Measurements from ENCODE around the gene SORT1.

The SORT1 gene

DNA sequence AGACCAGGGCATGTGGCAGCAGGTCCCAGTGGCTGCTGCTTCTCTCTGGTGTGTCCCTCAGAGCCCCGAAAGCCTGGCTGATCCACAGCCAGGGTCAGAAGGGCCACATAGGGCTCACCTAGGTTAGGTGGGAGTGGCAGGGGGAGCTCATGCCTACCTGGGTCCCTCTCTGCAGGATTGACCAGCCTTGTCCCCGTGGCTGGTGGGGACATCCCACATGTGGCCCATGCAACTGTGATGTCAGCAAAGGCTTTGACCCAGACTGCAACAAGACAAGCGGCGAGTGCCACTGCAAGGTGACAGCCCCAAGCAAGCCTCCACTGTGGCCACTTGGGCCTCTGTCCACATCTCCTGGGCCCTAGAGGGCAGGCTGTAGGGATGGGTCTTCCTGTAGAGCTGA is 132.7 kb downstream of the SORT1 start:
- Histone ChIP-seq H3K9me3 (no peaks in the 10 kb centered on the region), H3K36me3 (no peaks in the 10 kb centered on the region), H3K27me3 (peaks cover 10% of the 10 kb centered on the region), H3K4me1 (ENCODE audit: control insufficient read depth in 1 of 2, insufficient read depth in 1 of 2, low read depth in 1 of 2, low read length in 1 of 2) (peaks cover 0 to 5% of the 10 kb centered on the region in 2 experiments), H3K4me3 (ENCODE audit: low read depth in 1 of 2, low read length in 1 of 2) (no peak overlapping the region), H3K27ac (no peak overlapping the region)
- TF ChIP-seq, protein P1, sequence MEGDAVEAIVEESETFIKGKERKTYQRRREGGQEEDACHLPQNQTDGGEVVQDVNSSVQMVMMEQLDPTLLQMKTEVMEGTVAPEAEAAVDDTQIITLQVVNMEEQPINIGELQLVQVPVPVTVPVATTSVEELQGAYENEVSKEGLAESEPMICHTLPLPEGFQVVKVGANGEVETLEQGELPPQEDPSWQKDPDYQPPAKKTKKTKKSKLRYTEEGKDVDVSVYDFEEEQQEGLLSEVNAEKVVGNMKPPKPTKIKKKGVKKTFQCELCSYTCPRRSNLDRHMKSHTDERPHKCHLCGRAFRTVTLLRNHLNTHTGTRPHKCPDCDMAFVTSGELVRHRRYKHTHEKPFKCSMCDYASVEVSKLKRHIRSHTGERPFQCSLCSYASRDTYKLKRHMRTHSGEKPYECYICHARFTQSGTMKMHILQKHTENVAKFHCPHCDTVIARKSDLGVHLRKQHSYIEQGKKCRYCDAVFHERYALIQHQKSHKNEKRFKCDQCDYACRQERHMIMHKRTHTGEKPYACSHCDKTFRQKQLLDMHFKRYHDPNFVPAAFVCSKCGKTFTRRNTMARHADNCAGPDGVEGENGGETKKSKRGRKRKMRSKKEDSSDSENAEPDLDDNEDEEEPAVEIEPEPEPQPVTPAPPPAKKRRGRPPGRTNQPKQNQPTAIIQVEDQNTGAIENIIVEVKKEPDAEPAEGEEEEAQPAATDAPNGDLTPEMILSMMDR (IDR thresholded peaks at IDR 0.05): no peak

DNA sequence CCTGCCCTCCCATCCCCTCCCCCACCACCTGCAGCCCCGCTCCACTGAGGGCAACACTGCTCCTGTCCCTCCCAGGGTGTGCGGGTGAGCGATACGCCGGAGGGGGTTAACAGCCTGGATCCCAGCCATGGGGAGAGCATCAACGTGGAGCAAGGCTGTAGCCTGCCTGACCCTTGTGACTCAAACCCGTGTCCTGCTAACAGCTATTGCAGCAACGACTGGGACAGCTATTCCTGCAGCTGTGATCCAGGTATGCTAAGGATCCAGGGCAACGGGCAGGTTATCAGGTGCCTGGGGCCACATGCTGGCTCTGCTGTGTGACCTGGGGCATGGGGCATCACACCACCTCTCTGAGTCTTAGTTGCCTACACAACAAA is 133.4 kb downstream of the SORT1 start:
- H3K4me3 ChIP-seq (ENCODE audit: low read depth in 1 of 2, low read length in 1 of 2): no peak overlapping the region
- H3K9me3 ChIP-seq: no peaks in the 10 kb centered on the region
- H3K27me3 ChIP-seq: peaks cover 10% of the 10 kb centered on the region
- no peaks in the 10 kb centered on the region for H3K36me3 ChIP-seq
- TF ChIP-seq, protein P1 (IDR thresholded peaks at IDR 0.05): no peak
- peaks cover 0 to 5% of the 10 kb centered on the region in 2 experiments for H3K4me1 ChIP-seq (ENCODE audit: control insufficient read depth in 1 of 2, insufficient read depth in 1 of 2, low read depth in 1 of 2, low read length in 1 of 2)
- H3K27ac ChIP-seq: no peak overlapping the region

DNA sequence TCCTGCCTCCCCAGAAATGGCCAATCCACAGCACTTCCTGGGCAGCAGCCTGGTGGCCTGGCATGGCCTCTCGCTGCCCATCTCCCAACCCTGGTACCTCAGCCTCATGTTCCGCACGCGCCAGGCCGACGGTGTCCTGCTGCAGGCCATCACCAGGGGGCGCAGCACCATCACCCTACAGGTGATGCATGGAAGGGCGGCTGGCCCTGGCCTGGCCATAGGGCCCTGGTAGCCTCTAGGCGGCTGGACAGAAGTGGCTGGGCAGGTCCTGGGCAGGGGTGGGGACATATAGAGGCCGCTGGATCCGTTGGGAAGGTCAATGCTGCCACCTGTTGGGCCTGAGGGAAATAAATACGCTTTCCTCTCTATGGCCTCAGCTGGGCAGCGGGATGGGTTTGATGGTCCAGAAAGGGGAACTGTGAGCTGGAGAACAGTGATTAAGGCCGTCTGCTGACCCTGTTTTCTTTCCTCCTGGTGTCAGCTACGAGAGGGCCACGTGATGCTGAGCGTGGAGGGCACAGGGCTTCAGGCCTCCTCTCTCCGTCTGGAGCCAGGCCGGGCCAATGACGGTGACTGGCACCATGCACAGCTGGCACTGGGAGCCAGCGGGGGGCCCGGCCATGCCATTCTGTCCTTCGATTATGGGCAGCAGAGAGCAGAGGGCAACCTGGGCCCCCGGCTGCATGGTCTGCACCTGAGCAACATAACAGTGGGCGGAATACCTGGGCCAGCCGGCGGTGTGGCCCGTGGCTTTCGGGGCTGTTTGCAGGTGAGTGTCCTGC is 133.9 kb downstream of the SORT1 start:
- Histone ChIP-seq H3K4me3 (ENCODE audit: low read depth in 1 of 2, low read length in 1 of 2) (no peak overlapping the region), H3K4me1 (ENCODE audit: control insufficient read depth in 1 of 2, insufficient read depth in 1 of 2, low read depth in 1 of 2, low read length in 1 of 2) (peaks cover 0 to 5% of the 10 kb centered on the region in 2 experiments), H3K36me3 (no peaks in the 10 kb centered on the region), H3K27ac (no peak overlapping the region), H3K27me3 (peaks cover 10% of the 10 kb centered on the region), H3K9me3 (no peaks in the 10 kb centered on the region)
- TF ChIP-seq, protein P1 (IDR thresholded peaks at IDR 0.05): peak; percentile 97

DNA sequence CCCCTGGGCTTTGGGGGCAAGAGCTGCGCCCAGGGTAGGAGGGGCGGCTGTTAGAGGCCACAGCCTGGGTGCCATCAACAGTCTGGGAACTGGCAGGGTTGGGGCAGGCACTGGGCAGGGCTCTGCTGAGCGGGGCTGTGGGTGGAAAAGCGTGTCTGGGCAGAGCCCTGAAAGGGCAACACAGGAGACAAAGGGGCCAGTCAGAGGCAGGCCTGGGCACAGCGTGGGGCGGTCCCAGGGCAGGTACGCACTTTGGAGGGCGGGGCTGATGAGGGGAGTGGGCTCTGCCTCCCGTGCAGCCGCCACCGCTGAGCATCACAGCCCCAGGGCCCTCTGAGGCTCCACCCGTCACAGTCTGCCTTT is 134.5 kb downstream of the SORT1 start:
- Histone ChIP-seq H3K9me3 (no peaks in the 10 kb centered on the region), H3K4me1 (ENCODE audit: control insufficient read depth in 1 of 2, insufficient read depth in 1 of 2, low read depth in 1 of 2, low read length in 1 of 2) (peaks cover 0 to 5% of the 10 kb centered on the region in 2 experiments), H3K27me3 (peaks cover 10% of the 10 kb centered on the region), H3K4me3 (ENCODE audit: low read depth in 1 of 2, low read length in 1 of 2) (no peak overlapping the region), H3K27ac (no peak overlapping the region), H3K36me3 (no peaks in the 10 kb centered on the region)
- TF ChIP-seq, protein P1 (IDR thresholded peaks at IDR 0.05): no peak

DNA sequence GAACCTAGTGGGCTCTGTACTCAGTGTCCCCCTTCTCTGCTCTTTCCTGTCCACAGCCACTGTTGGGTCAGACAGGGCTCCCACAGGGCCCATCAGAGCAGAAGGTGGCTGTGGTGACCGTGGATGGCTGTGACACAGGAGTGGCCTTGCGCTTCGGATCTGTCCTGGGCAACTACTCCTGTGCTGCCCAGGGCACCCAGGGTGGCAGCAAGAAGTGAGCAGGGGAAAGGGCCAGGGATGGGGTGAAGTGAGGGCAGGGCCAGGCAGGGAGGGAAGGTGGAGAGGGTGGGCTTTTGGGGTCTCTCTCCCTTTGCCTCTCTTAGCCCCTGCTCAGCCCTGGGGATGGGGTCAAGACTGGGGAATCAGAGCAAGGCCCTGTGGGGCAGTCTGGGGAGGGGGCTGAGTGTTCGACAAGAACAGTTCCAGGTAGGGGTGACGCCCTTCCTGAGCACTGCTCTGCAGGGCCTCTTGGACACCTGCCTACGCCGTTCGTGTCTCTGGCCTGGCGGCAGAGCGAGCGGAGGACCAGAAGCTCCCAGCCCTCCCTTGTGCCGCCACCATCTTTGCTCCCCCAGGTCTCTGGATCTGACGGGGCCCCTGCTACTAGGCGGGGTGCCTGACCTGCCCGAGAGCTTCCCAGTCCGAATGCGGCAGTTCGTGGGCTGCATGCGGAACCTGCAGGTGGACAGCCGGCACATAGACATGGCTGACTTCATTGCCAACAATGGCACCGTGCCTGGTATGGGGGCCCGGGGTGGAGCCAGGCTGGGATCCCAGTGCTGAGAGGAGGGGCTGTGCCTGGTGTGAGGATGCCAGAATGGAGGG is 135.3 kb downstream of the SORT1 start:
- TF ChIP-seq, protein P1 (IDR thresholded peaks at IDR 0.05): no peak
- Histone ChIP-seq H3K27ac (no peak overlapping the region), H3K36me3 (no peaks in the 10 kb centered on the region), H3K9me3 (no peaks in the 10 kb centered on the region), H3K27me3 (peaks cover 10% of the 10 kb centered on the region), H3K4me1 (ENCODE audit: control insufficient read depth in 1 of 2, insufficient read depth in 1 of 2, low read depth in 1 of 2, low read length in 1 of 2) (peaks cover 0 to 5% of the 10 kb centered on the region in 2 experiments), H3K4me3 (ENCODE audit: low read depth in 1 of 2, low read length in 1 of 2) (no peak overlapping the region)
